ENCODE measurements around the gene YKT6. TPM values are rescaled to one million over a fixed set of nuclear protein-coding genes. Genes with fewer than 3 reads are reported as not detected.
A peak's percentile ranks its signal among the peaks of the same experiment; 100 is the strongest.

The YKT6 gene
- total RNA-seq = 10 to 100 TPM; 48.0 to 51.6 TPM
- 100 to 1,000 TPM; 106 to 115 TPM for polyA plus RNA-seq (ENCODE audit: insufficient read length in 2 of 2)
- long read RNA-seq, donor 1, transcript YKT6-201 (7 exons, 2,696 nt) = major isoform, 23 of 34 reads
- long read RNA-seq, donor 1, partial matches to known transcripts = 8 of 34 reads
- long read RNA-seq, donor 1, other reads (novel, unspliced or antisense) = 0 of 34 reads
- long read RNA-seq, donor 2, transcript YKT6-201 (7 exons, 2,696 nt) = major isoform, 7 of 7 reads
- long read RNA-seq, donor 2, partial matches to known transcripts = 0 of 7 reads
- long read RNA-seq, donor 2, other reads (novel, unspliced or antisense) = 0 of 7 reads
- long read RNA-seq, donor 3, transcript YKT6-201 (7 exons, 2,696 nt) = major isoform, 10 of 14 reads
- long read RNA-seq, donor 3, partial matches to known transcripts = 0 of 14 reads
- long read RNA-seq, donor 3, other reads (novel, unspliced or antisense) = 0 of 14 reads
- long read RNA-seq, donor 4, transcript YKT6-201 (7 exons, 2,696 nt) = major isoform, 8 of 19 reads
- long read RNA-seq, donor 4, partial matches to known transcripts = 11 of 19 reads
- long read RNA-seq, donor 4, other reads (novel, unspliced or antisense) = 0 of 19 reads

DNA sequence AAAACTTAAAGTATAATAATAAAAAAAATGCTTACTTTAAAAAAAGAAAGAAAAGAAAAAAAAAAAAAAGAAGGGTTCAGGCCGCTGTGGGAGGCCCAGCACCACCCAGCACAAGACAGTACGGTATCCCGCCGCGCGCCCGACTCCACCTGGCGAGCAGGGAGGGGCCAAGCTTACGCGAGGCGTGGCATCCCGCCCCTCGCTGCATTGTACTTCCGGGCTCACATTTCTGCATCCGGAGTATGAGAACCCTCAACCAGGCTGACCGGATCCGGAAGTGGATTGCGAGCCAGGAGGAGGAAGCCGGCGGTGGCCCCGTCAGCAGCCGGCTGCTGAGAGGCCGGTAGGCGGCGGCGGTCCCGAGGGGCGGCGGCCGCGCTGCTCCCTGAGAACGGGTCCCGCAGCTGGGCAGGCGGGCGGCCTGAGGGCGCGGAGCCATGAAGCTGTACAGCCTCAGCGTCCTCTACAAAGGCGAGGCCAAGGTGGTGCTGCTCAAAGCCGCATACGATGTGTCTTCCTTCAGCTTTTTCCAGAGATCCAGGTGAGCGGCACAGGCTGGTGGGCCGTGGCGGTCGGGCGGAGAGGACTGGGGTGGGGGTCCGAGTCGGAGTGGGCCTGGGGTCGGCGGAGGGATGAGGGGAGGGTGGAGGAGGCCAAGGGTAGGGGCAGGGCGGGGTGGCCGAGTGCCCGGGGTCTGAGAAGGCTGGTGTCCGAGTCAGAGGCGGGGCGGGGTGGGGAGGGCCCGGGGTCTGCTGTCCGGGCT is at the start of gene YKT6:
TSS of gene YKT6 (plus strand) at position 280 of the 763 bp plus-strand sequence. CDS start at position 438, 158 bp downstream.
- peaks cover 11% of the 10 kb centered on the region for H3K27me3 ChIP-seq (ENCODE audit: control insufficient read depth, insufficient read depth, low read length)
- H3K9me3 ChIP-seq (ENCODE audit: control insufficient read depth, insufficient read depth, low read length) = no peaks in the 10 kb centered on the region
- H3K4me3 ChIP-seq (ENCODE audit: low read depth, low read length) = peak within 1 kb of the TSS; percentile 66
- no peaks in the 10 kb centered on the region for H3K4me1 ChIP-seq (ENCODE audit: control insufficient read depth, insufficient read depth, low read length)
- H3K36me3 ChIP-seq (ENCODE audit: control insufficient read depth, insufficient read depth, low read length) = peaks cover 4% of the 10 kb centered on the region
- H3K27ac ChIP-seq (ENCODE audit: low read depth, low read length) = no peak within 1 kb of the TSS
- 0% methylated on average over 52 of the region's 58 CpGs for WGBS (ENCODE audit: insufficient coverage)
- peak; percentile 68 to 98 (median 85) for DNase-seq (ENCODE audit: low read depth in 4 of 6, low spot score in 6 of 6)

DNA sequence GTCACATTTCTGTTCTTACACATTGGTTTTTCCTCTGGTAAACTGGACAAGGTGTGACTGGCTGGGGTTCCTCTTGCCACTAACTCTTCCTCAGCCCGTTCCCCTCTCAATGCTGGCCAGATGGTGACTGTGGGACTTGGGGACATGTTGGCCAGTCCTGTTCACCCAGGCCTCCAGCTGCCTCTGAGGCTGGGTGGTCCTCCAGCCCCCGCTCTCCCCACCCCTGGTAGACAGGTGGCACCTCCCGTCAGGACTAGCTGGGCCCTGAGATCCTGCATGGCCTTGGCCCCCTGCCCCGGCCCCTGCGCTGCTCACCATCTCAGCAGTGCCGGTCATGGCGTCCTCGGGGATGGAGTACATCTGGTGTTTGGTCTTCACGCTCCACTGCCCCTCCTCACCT is 48.8 kb upstream of the YKT6 start:
- Histone ChIP-seq H3K9me3 (ENCODE audit: control insufficient read depth, insufficient read depth, low read length) (no peaks in the 10 kb centered on the region), H3K4me3 (ENCODE audit: low read depth, low read length) (no peak overlapping the region), H3K27ac (ENCODE audit: low read depth, low read length) (no peak overlapping the region), H3K36me3 (ENCODE audit: control insufficient read depth, insufficient read depth, low read length) (peaks cover 5% of the 10 kb centered on the region), H3K4me1 (ENCODE audit: control insufficient read depth, insufficient read depth, low read length) (peaks cover 8% of the 10 kb centered on the region), H3K27me3 (ENCODE audit: control insufficient read depth, insufficient read depth, low read length) (no peaks in the 10 kb centered on the region)
- no peak for DNase-seq (ENCODE audit: low read depth in 4 of 6, low spot score in 6 of 6)
- 89% methylated on average over 8 of the region's 9 CpGs for WGBS (ENCODE audit: insufficient coverage)

DNA sequence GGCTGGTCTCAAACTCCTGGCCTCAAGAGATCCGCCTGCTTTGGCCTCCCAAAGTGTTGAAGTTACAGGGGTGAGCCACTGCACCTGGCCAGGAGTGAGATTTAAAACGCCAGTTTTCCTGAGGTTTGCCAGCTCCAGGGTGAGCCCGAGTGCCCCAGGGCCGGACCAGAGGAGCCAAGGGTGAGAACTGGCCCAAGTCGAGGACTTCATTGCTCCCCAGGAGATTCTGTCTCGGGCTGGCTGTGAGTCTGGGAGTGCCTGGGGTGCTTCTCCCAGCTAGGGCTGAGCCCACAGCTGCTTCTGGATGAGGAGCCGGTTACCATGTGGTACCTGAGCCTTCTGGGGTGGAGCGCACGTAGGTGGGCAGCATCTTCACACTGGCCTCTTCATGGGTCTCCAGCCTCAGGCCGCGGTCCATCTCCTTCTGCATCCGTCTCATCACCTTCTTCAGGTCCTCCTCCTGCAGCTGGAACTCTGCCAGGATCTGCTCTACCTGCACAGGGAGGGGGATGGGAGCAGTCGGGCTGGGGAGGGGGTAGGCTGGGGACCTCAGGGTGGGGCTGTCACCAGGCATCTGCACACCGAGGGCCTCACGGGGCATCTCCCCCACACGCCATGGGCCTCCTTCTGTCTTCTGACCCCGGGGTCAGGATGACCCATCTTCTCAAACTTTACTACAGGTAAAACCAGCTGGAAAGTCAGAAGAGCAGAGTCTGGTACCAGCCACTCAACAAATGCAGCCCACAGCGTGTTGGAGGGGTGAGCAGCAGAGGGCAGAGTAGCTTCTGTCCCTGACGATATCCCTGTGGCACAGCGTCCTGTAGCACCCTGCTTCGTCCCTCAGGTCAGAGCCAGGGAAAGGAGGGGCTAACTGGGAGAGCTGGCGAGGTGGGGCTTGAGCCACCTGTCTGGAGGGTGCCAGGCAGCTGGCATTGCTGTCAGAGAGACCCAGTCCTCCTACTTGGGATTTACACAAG is 47.5 kb upstream of the YKT6 start:
- 78% methylated on average over 18 of the region's 22 CpGs for WGBS (ENCODE audit: insufficient coverage)
- H3K9me3 ChIP-seq (ENCODE audit: control insufficient read depth, insufficient read depth, low read length) = no peaks in the 10 kb centered on the region
- H3K27ac ChIP-seq (ENCODE audit: low read depth, low read length) = no peak overlapping the region
- DNase-seq (ENCODE audit: low read depth in 4 of 6, low spot score in 6 of 6) = no peak
- no peak overlapping the region for H3K4me3 ChIP-seq (ENCODE audit: low read depth, low read length)
- H3K4me1 ChIP-seq (ENCODE audit: control insufficient read depth, insufficient read depth, low read length) = peaks cover 6% of the 10 kb centered on the region
- H3K27me3 ChIP-seq (ENCODE audit: control insufficient read depth, insufficient read depth, low read length) = no peaks in the 10 kb centered on the region
- peaks cover 5% of the 10 kb centered on the region for H3K36me3 ChIP-seq (ENCODE audit: control insufficient read depth, insufficient read depth, low read length)

DNA sequence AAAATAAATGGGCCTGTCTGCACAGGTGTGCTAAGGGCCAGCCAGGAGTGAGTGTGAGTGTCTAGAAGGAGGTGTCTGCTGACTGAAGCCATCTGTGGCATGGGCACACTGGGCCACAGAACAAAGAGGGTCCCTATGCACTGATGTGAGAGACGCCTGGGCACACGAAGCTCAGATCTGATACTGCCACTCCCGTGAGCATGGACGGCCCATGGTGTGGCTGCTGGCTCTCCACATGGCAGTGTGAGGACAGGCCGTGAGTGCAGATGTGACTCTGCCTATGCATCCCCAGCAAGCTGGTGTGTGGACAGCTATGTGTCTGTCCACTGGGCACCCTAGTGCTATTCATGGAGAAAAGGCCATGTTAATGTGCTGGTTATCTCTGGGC is 46.8 kb upstream of the YKT6 start:
- 93% methylated on average over 5 of the region's 5 CpGs for WGBS (ENCODE audit: insufficient coverage)
- H3K27ac ChIP-seq (ENCODE audit: low read depth, low read length) = no peak overlapping the region
- H3K27me3 ChIP-seq (ENCODE audit: control insufficient read depth, insufficient read depth, low read length) = no peaks in the 10 kb centered on the region
- peaks cover 5% of the 10 kb centered on the region for H3K36me3 ChIP-seq (ENCODE audit: control insufficient read depth, insufficient read depth, low read length)
- H3K4me1 ChIP-seq (ENCODE audit: control insufficient read depth, insufficient read depth, low read length) = peaks cover 12% of the 10 kb centered on the region
- H3K9me3 ChIP-seq (ENCODE audit: control insufficient read depth, insufficient read depth, low read length) = no peaks in the 10 kb centered on the region
- no peak overlapping the region for H3K4me3 ChIP-seq (ENCODE audit: low read depth, low read length)
- DNase-seq (ENCODE audit: low read depth in 4 of 6, low spot score in 6 of 6) = no peak

DNA sequence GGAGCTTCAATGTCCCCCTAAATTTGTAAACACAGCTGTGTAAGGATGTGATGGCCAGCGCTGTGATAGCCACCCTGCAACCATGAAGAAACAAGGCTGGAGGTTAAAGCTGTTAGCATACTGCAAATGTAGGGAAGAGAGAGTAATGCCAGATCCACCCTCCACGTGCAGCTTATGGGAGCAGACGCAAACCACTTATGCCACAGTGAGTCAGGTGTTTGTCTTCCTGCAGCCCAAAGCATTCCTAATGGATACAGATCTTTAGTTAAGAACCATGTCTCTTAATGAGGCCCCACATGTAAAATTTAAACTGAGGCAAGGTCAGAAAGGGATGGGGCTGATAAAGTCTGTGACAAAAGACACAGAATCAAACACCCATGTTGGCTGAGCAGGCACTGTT is 46.1 kb upstream of the YKT6 start:
- peak in 1 of 6 donors; percentile 2 for DNase-seq (ENCODE audit: low read depth in 4 of 6, low spot score in 6 of 6)
- Histone ChIP-seq H3K27ac (ENCODE audit: low read depth, low read length) (no peak overlapping the region), H3K4me1 (ENCODE audit: control insufficient read depth, insufficient read depth, low read length) (peaks cover 12% of the 10 kb centered on the region), H3K4me3 (ENCODE audit: low read depth, low read length) (no peak overlapping the region), H3K36me3 (ENCODE audit: control insufficient read depth, insufficient read depth, low read length) (peaks cover 5% of the 10 kb centered on the region), H3K9me3 (ENCODE audit: control insufficient read depth, insufficient read depth, low read length) (no peaks in the 10 kb centered on the region), H3K27me3 (ENCODE audit: control insufficient read depth, insufficient read depth, low read length) (no peaks in the 10 kb centered on the region)
- WGBS (ENCODE audit: insufficient coverage) = no CpG with 5 or more reads among the region's 3 CpGs

DNA sequence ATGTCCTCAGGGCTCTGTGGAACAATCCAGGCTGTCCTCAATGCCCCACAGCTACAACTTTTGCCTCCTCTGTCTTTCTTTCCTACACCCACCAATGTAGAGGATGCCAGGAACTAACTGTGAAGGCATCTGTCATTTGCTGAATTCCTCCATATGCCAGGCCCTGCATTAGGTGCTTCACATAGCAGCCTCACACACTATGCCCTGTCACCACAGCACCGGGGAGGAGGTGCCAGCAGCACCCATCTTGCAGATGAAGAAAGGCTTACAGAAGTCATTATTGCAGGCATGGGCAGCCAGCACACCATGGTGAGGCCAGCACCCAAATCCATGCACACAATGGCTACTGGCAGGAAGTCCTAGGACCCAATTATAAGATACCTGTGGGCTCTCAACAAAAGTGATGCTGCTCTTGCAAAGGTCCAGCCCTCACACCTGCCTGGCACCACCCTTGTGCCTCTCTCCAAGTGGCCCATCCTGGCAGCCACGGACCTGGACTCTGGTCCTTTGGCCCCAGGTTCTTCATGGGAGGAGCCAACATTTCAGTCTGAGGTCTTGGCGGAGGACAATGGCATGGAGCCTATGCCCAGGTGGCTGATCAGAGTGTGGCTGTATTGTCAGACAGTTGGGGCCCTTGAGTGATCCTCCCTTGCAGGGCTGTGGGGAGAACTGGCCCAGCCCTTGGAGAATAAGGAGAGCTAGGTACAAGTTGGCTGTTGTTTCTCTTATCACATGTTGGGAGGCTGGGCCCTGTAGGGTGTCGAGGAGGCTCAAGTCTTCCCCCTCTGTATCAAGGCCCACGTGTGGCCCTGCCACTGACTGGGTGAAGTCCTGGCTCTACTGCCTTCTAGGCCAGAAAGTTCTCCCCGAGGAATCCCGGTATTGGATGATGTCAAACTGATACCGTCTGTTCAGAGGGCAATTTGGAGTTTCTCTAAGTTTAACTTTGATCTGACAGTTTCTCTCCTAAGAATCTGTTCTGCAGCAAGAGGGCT is 45.3 kb upstream of the YKT6 start:
- Histone ChIP-seq H3K9me3 (ENCODE audit: control insufficient read depth, insufficient read depth, low read length) (no peaks in the 10 kb centered on the region), H3K4me3 (ENCODE audit: low read depth, low read length) (no peak overlapping the region), H3K27me3 (ENCODE audit: control insufficient read depth, insufficient read depth, low read length) (no peaks in the 10 kb centered on the region), H3K27ac (ENCODE audit: low read depth, low read length) (no peak overlapping the region), H3K4me1 (ENCODE audit: control insufficient read depth, insufficient read depth, low read length) (peaks cover 12% of the 10 kb centered on the region), H3K36me3 (ENCODE audit: control insufficient read depth, insufficient read depth, low read length) (peaks cover 5% of the 10 kb centered on the region)
- peak in 1 of 6 donors; percentile 38 for DNase-seq (ENCODE audit: low read depth in 4 of 6, low spot score in 6 of 6)
- 90% methylated on average over 7 of the region's 8 CpGs for WGBS (ENCODE audit: insufficient coverage)

DNA sequence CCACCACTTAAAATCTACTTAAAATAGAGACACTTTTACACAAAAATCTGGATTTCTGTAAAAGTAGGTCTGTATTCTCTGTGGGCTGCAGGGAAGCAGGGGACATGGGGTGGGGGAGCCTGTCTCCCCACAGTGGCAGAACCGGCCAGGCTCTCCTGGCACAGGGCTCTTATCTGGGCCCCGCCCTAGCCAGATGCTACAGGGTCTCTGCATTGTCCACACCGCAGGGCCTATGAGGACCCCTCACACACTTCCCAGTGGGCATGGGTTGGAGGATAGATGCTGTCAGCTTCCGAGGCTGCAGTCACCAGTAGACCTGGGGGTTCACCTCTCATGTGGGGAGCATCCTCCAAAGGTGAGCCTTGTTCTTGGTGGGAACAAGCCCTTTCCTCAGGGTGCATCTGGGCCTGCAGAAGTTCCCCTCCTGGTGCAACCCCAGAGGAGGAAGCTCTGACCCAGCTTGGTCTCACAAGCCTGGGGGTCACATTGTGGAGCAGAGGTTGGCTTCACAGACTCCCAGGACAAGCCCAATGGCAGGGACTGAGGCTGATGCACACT is 44.2 kb upstream of the YKT6 start:
- WGBS (ENCODE audit: insufficient coverage) = 86% methylated on average over 2 of the region's 4 CpGs
- Histone ChIP-seq H3K4me1 (ENCODE audit: control insufficient read depth, insufficient read depth, low read length) (peaks cover 12% of the 10 kb centered on the region), H3K4me3 (ENCODE audit: low read depth, low read length) (no peak overlapping the region), H3K9me3 (ENCODE audit: control insufficient read depth, insufficient read depth, low read length) (no peaks in the 10 kb centered on the region), H3K27me3 (ENCODE audit: control insufficient read depth, insufficient read depth, low read length) (no peaks in the 10 kb centered on the region), H3K36me3 (ENCODE audit: control insufficient read depth, insufficient read depth, low read length) (peaks cover 3% of the 10 kb centered on the region), H3K27ac (ENCODE audit: low read depth, low read length) (no peak overlapping the region)
- no peak for DNase-seq (ENCODE audit: low read depth in 4 of 6, low spot score in 6 of 6)

Data from spinal cord (tissue), 10 donors.